ENCODE data around the gene PRAMEF4.
"Not testable (repeated sequence)": the region's sequence is repeated elsewhere in the genome, so short reads cannot be mapped to it uniquely, and the experiment has no call there.

The PRAMEF4 gene

GRCh38 chr1:12886101-12886500 lies at the start of gene PRAMEF4:
Gene PRAMEF4, minus strand, starts transcription at chr1:12886201. Its CDS starts 2,807 bp downstream, at chr1:12883394.
- not testable (repeated sequence) for H3K4me3 ChIP-seq (ENCODE audit: insufficient read length, low read depth); H3K4me1 ChIP-seq (ENCODE audit: insufficient read depth, insufficient read length); DNase-seq (ENCODE audit: low read depth, low spot score); H3K9ac ChIP-seq (ENCODE audit: insufficient read length, low read depth); H3K36me3 ChIP-seq (ENCODE audit: insufficient read depth, insufficient read length, low read length); H3K9me3 ChIP-seq (ENCODE audit: insufficient read depth, low read length); H3K27me3 ChIP-seq (ENCODE audit: insufficient read depth, insufficient read length)

DNA sequence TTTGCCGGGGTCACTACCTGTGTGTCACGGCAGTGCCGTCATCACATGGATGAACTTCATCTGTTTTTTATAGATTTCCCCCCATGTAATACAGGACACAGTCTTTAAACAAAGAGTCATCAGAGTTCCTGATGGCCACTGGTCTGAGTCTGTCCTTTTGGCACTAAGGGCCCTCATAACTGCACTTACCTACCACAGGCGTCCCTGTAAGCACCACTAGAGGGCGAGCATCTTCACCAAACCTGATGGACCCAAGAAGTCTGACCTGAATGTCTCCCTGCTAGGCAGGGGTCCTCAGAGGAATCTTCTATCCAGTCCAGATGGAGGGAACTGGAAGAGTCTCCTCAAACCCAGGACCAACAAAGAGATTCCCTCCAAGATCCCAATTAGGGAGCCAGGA lies 38.4 kb upstream of the PRAMEF4 start:
- not testable (repeated sequence) for DNase-seq (ENCODE audit: low read depth, low spot score); H3K4me3 ChIP-seq (ENCODE audit: insufficient read length, low read depth); H3K4me1 ChIP-seq (ENCODE audit: insufficient read depth, insufficient read length); H3K9ac ChIP-seq (ENCODE audit: insufficient read length, low read depth); H3K9me3 ChIP-seq (ENCODE audit: insufficient read depth, low read length); H3K27me3 ChIP-seq (ENCODE audit: insufficient read depth, insufficient read length); H3K36me3 ChIP-seq (ENCODE audit: insufficient read depth, insufficient read length, low read length)

- not testable (repeated sequence) for DNase-seq (ENCODE audit: low read depth, low spot score); H3K36me3 ChIP-seq (ENCODE audit: insufficient read depth, insufficient read length, low read length); H3K27me3 ChIP-seq (ENCODE audit: insufficient read depth, insufficient read length); H3K9ac ChIP-seq (ENCODE audit: insufficient read length, low read depth); H3K9me3 ChIP-seq (ENCODE audit: insufficient read depth, low read length); H3K4me3 ChIP-seq (ENCODE audit: insufficient read length, low read depth); H3K4me1 ChIP-seq (ENCODE audit: insufficient read depth, insufficient read length)
Measured at GRCh38 chr1:12921749-12922148, 35.7 kb upstream of the PRAMEF4 start.

- H3K36me3 ChIP-seq (ENCODE audit: insufficient read depth, insufficient read length, low read length); H3K4me3 ChIP-seq (ENCODE audit: insufficient read length, low read depth); H3K27me3 ChIP-seq (ENCODE audit: insufficient read depth, insufficient read length); H3K9me3 ChIP-seq (ENCODE audit: insufficient read depth, low read length); H3K4me1 ChIP-seq (ENCODE audit: insufficient read depth, insufficient read length); DNase-seq (ENCODE audit: low read depth, low spot score); H3K9ac ChIP-seq (ENCODE audit: insufficient read length, low read depth): not testable (repeated sequence)
Measured at GRCh38 chr1:12916310-12916709, 30.3 kb upstream of the PRAMEF4 start, which contains the start of gene PRAMEF7. Gene PRAMEF7, plus strand, starts transcription at chr1:12916610. Its CDS starts 1,083 bp downstream, at chr1:12917693.

GRCh38 chr1:12903793-12904572 lies 18.0 kb upstream of the PRAMEF4 start:
- H3K4me1 ChIP-seq (ENCODE audit: insufficient read depth, insufficient read length); H3K27me3 ChIP-seq (ENCODE audit: insufficient read depth, insufficient read length); H3K4me3 ChIP-seq (ENCODE audit: insufficient read length, low read depth); H3K9ac ChIP-seq (ENCODE audit: insufficient read length, low read depth); H3K36me3 ChIP-seq (ENCODE audit: insufficient read depth, insufficient read length, low read length); DNase-seq (ENCODE audit: low read depth, low spot score); H3K9me3 ChIP-seq (ENCODE audit: insufficient read depth, low read length): not testable (repeated sequence)

DNA sequence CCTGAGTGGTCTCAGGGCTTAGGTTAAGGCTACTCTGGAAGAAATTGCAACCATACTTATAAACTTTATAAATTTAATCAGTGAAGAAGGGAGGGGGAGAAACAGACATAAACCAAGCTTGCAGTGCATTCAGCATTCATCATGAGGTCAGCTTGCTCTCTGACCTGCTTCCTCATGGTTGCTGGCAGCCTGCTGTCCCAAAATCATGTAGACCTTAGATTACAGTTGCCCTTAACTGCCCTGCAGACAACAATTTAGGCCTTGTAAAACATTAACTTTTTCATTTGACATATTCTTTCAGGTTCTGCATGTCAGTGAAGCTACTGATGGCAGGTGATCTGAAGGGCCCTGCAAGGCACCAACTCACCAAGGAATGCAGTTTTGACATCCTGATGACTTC lies 13.2 kb upstream of the PRAMEF4 start:
- not testable (repeated sequence) for H3K4me1 ChIP-seq (ENCODE audit: insufficient read depth, insufficient read length); H3K27me3 ChIP-seq (ENCODE audit: insufficient read depth, insufficient read length); H3K9me3 ChIP-seq (ENCODE audit: insufficient read depth, low read length); H3K9ac ChIP-seq (ENCODE audit: insufficient read length, low read depth); DNase-seq (ENCODE audit: low read depth, low spot score); H3K4me3 ChIP-seq (ENCODE audit: insufficient read length, low read depth); H3K36me3 ChIP-seq (ENCODE audit: insufficient read depth, insufficient read length, low read length)

DNA sequence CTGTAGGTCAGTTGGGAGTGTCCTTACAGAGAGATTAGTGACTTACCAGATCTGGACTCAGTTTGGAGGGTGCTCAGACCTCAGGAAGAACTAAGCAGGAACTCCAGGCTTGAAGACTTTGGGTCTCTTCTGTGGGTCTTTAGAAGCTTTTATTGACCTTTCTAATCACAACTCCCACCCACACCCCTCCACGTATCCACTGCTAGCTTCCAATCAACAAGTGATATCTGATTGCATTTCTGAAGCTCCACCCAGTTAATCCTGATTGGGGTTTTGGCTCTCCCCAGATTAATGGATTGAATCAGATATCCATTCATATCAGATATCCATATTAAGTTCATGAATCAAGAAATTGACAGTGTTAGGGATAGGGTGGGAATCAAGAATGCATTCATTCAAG lies 12.2 kb upstream of the PRAMEF4 start, which contains the start of gene PRAMEF10:
Gene PRAMEF10 (minus strand): TSS at position 101 of the 400 bp plus-strand sequence. CDS start 2,423 bp downstream, outside the sequence.
- not testable (repeated sequence) for H3K9me3 ChIP-seq (ENCODE audit: insufficient read depth, low read length); H3K4me1 ChIP-seq (ENCODE audit: insufficient read depth, insufficient read length); H3K9ac ChIP-seq (ENCODE audit: insufficient read length, low read depth); H3K27me3 ChIP-seq (ENCODE audit: insufficient read depth, insufficient read length); H3K4me3 ChIP-seq (ENCODE audit: insufficient read length, low read depth); DNase-seq (ENCODE audit: low read depth, low spot score); H3K36me3 ChIP-seq (ENCODE audit: insufficient read depth, insufficient read length, low read length)

GRCh38 chr1:12878453-12878852 lies 7.5 kb downstream of the PRAMEF4 start:
- H3K9ac ChIP-seq (ENCODE audit: insufficient read length, low read depth); H3K36me3 ChIP-seq (ENCODE audit: insufficient read depth, insufficient read length, low read length); H3K27me3 ChIP-seq (ENCODE audit: insufficient read depth, insufficient read length); DNase-seq (ENCODE audit: low read depth, low spot score); H3K4me3 ChIP-seq (ENCODE audit: insufficient read length, low read depth); H3K4me1 ChIP-seq (ENCODE audit: insufficient read depth, insufficient read length); H3K9me3 ChIP-seq (ENCODE audit: insufficient read depth, low read length): not testable (repeated sequence)

GRCh38 chr1:12863131-12863880 lies 22.7 kb downstream of the PRAMEF4 start:
- not testable (repeated sequence) for H3K9me3 ChIP-seq (ENCODE audit: insufficient read depth, low read length); H3K4me1 ChIP-seq (ENCODE audit: insufficient read depth, insufficient read length); H3K9ac ChIP-seq (ENCODE audit: insufficient read length, low read depth); H3K36me3 ChIP-seq (ENCODE audit: insufficient read depth, insufficient read length, low read length); H3K4me3 ChIP-seq (ENCODE audit: insufficient read length, low read depth); H3K27me3 ChIP-seq (ENCODE audit: insufficient read depth, insufficient read length); DNase-seq (ENCODE audit: low read depth, low spot score)

GRCh38 chr1:12856786-12857185 lies 29.2 kb downstream of the PRAMEF4 start, which contains the start of gene PRAMEF2:
Gene PRAMEF2, plus strand, starts transcription at chr1:12857086. Its CDS starts 1,924 bp downstream, at chr1:12859010.
- DNase-seq (ENCODE audit: low read depth, low spot score); H3K27me3 ChIP-seq (ENCODE audit: insufficient read depth, insufficient read length); H3K9me3 ChIP-seq (ENCODE audit: insufficient read depth, low read length); H3K4me1 ChIP-seq (ENCODE audit: insufficient read depth, insufficient read length); H3K4me3 ChIP-seq (ENCODE audit: insufficient read length, low read depth); H3K36me3 ChIP-seq (ENCODE audit: insufficient read depth, insufficient read length, low read length); H3K9ac ChIP-seq (ENCODE audit: insufficient read length, low read depth): not testable (repeated sequence)

All from NT2/D1 (cell line).